Breast epithelium (tissue), 4 donors: Measurements from ENCODE around the gene SERP2. TPM values are rescaled to one million over a fixed set of nuclear protein-coding genes. Genes with fewer than 3 reads are reported as not detected.

Source experiments
- DNase-seq, 2 donors: peaks; one replicate each; pipeline ENCODE4 v3.0.0-alpha.2; 2019; ENCODE audit warnings: low spot score in 2 of 2
- H3K27ac ChIP-seq, 2 donors: fragments of 200-600 bp; sonication (generic) in 1 of 2; one replicate each; pipeline ENCODE4 v1.5.1; 2016 to 2019; ENCODE audit warnings: mild to moderate bottlenecking in 1 of 2
- H3K27me3 ChIP-seq, 2 donors: fragments of 200-600 bp; sonication (generic) in 1 of 2; one replicate each; pipeline versions ENCODE4 v1.5.1 to v1.6.0; 2017 to 2019; ENCODE audit warnings: control low read depth in 1 of 2, mild to moderate bottlenecking in 1 of 2
- H3K36me3 ChIP-seq: fragments of 200-600 bp; one replicate; pipeline ENCODE4 v1.5.1; 2019
- H3K4me1 ChIP-seq, 2 donors: fragments of 200-600 bp; sonication (generic); one replicate each; pipeline ENCODE4 v1.5.1; 2016 to 2019; ENCODE audit warnings: control low read depth in 1 of 2
- H3K4me3 ChIP-seq, 3 donors: fragments of 200-600 bp; sonication (generic); 1 replicate in 2 of 3; 2 replicates in 1 of 3; pipeline ENCODE4 v1.5.1; 2016 to 2019; ENCODE audit warnings: mild to moderate bottlenecking in 3 of 3, moderate library complexity in 2 of 3
- H3K9me3 ChIP-seq, 2 donors: fragments of 200-600 bp; sonication (generic) in 1 of 2; one replicate each; pipeline ENCODE4 v1.5.1; 2016 to 2019; ENCODE audit warnings: control low read depth in 1 of 2
- CTCF ChIP-seq, 3 donors: fragments of 450-650 bp; IDR thresholded peaks; one replicate each; pipeline ENCODE4 v1.5.1; 2016 to 2017; ENCODE audit warnings: antibody characterized with exemption in 3 of 3, mild to moderate bottlenecking in 3 of 3, moderate library complexity in 3 of 3
- POLR2A ChIP-seq: fragments of 450-650 bp; IDR thresholded peaks from one replicate; pipeline ENCODE4 v1.6.1; 2016; ENCODE audit warnings: antibody characterized with exemption, mild to moderate bottlenecking, moderate library complexity
- POLR2AphosphoS5 ChIP-seq, 3 donors: sonication (generic); formaldehyde crosslinking; IDR thresholded peaks; one replicate each; pipeline ENCODE4 v1.6.1; 2017; ENCODE audit warnings: antibody characterized with exemption in 3 of 3
- intact Hi-C: fragments of 100-400 bp; cut with DNase I; formaldehyde crosslinking; loops from one replicate; pipeline ENCODE4 v1.15.1; 2023; ENCODE audit warnings: low total_unique reads
- total RNA-seq, 3 donors: library from RNA; depleted of rRNA; stranded (reverse); fragments of >200 nt; gene quantifications; one replicate each; pipeline ENCODE4 v1.1.0, GENCODE V29; 2016

Gene SERP2
- total RNA-seq, 3 donors from 2014 or later: 2.6 to 6.9 (median 6.4) TPM

- Histone ChIP-seq H3K27me3 (no peaks in the 10 kb centered on the region), H3K4me3 (no peak overlapping the region), H3K27ac (no peak overlapping the region), H3K9me3 (no peaks in the 10 kb centered on the region), H3K36me3 (no peaks in the 10 kb centered on the region), H3K4me1 (no peaks in the 10 kb centered on the region)
- TF ChIP-seq CTCF (IDR thresholded peaks at IDR 0.05): no peak
- TF ChIP-seq POLR2A: no peak
- no peak for TF ChIP-seq POLR2AphosphoS5 (IDR thresholded peaks at IDR 0.05)
- DNase-seq: no peak
- intact Hi-C loops: no loop called here
Measured at GRCh38 chr13:44380404-44381165, 7.0 kb downstream of the SERP2 start.

GRCh38 chr13:44382635-44383145, 9.1 kb downstream of the SERP2 start:
- no peak for DNase-seq
- Histone ChIP-seq H3K4me1 (no peaks in the 10 kb centered on the region), H3K27ac (no peak overlapping the region), H3K27me3 (no peaks in the 10 kb centered on the region), H3K9me3 (no peaks in the 10 kb centered on the region), H3K36me3 (no peaks in the 10 kb centered on the region), H3K4me3 (no peak overlapping the region)
- intact Hi-C loops: no loop called here
- TF ChIP-seq POLR2A: no peak
- no peak for TF ChIP-seq POLR2AphosphoS5 (IDR thresholded peaks at IDR 0.05)
- TF ChIP-seq CTCF (IDR thresholded peaks at IDR 0.05): no peak

GRCh38 chr13:44383945-44384344, 10.3 kb downstream of the SERP2 start:
- Histone ChIP-seq H3K9me3 (no peaks in the 10 kb centered on the region), H3K36me3 (no peaks in the 10 kb centered on the region), H3K27ac (no peak overlapping the region), H3K4me3 (no peak overlapping the region), H3K4me1 (no peaks in the 10 kb centered on the region), H3K27me3 (no peaks in the 10 kb centered on the region)
- intact Hi-C loops: no loop called here
- DNase-seq: no peak
- TF ChIP-seq CTCF (IDR thresholded peaks at IDR 0.05) (no peak), POLR2AphosphoS5 (IDR thresholded peaks at IDR 0.05) (no peak), POLR2A (no peak)

DNA sequence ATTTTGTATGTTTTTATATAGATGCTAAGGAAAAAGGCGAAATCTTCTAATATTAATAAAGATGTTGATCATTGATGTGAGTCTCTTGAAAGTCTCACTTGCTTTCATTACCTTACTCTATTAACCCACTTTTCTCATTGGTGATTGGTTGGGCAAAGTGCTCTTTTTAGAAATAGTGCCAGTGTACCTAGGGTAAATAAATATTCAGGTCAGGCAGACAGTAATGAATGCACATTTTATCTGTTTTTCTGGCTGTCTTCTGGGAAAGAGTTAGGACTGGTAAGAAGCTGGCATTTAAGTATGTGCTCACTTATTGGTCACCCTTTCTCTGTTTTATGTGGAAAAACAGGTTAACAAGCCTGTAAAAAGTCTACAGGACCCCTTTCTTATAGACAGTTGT, 11.2 kb downstream of the SERP2 start:
- Histone ChIP-seq H3K27me3 (no peaks in the 10 kb centered on the region), H3K9me3 (no peaks in the 10 kb centered on the region), H3K4me3 (no peak overlapping the region), H3K36me3 (no peaks in the 10 kb centered on the region), H3K4me1 (no peaks in the 10 kb centered on the region), H3K27ac (no peak overlapping the region)
- TF ChIP-seq POLR2A: no peak
- TF ChIP-seq POLR2AphosphoS5 (IDR thresholded peaks at IDR 0.05): no peak
- no peak for TF ChIP-seq CTCF (IDR thresholded peaks at IDR 0.05)
- intact Hi-C loops: no loop called here
- DNase-seq: no peak

- Histone ChIP-seq H3K27me3 (no peaks in the 10 kb centered on the region), H3K9me3 (no peaks in the 10 kb centered on the region), H3K4me3 (no peak overlapping the region), H3K36me3 (no peaks in the 10 kb centered on the region), H3K27ac (no peak overlapping the region), H3K4me1 (no peaks in the 10 kb centered on the region)
- no peak for TF ChIP-seq POLR2AphosphoS5 (IDR thresholded peaks at IDR 0.05)
- TF ChIP-seq CTCF (IDR thresholded peaks at IDR 0.05): no peak
- TF ChIP-seq POLR2A: no peak
- DNase-seq: no peak
- intact Hi-C loops: no loop called here
Measured at GRCh38 chr13:44385401-44385800, 11.8 kb downstream of the SERP2 start.
